HepG2 (cell line): ENCODE measurements around the gene PVALB. TPM values are rescaled to one million over a fixed set of nuclear protein-coding genes. Genes with fewer than 3 reads are reported as not detected.

Source experiments
- ATAC-seq: fragments of 200-7000 bp; cut with Tn5 transposase; 3 replicates; pipeline ENCODE4 v1.9.1; 2020; ENCODE audit warnings: mild to moderate bottlenecking, moderate library complexity
- BruUV-seq: library from RNA; stranded (reverse); fragments of 400-500 nt; replicated peaks from 2 replicates; lab custom pipeline; 2021; lab: Mats Ljungman, UMichigan
- CTCF ChIA-PET: fragments of 300-600 bp; formaldehyde crosslinking; extraction: SDS; loops from one replicate; lab custom pipeline; 2021; ENCODE audit warnings: low total read pairs, inconsistent platforms, low intra/inter-chr PET ratio; lab: Yijun Ruan, JAX
- POLR2A ChIA-PET: fragments of 350-600 bp; sonication (Branson Sonifier 250); formaldehyde crosslinking; loops from one replicate; lab custom pipeline; 2020; ENCODE audit warnings: antibody characterized with exemption, inconsistent platforms; lab: Yijun Ruan, JAX
- DNase-seq: peaks from one replicate; pipeline ENCODE4 v3.0.0-alpha.2; 2015; ENCODE audit warnings: low spot score
- FAIRE-seq: peaks from 3 replicates; lab custom pipeline; 2011; peaks lifted over from hg19 to GRCh38; lab: Jason Lieb, UNC
- H2AFZ ChIP-seq: one replicate; pipeline ENCODE4 v1.6.1; 2011; ENCODE audit warnings: low read length, inconsistent platforms
- H3K27ac ChIP-seq: fragments of 300-600 bp; 3 replicates; pipeline ENCODE4 v1.8.0; 2011; ENCODE audit warnings: mixed run types, mild to moderate bottlenecking, mixed read lengths, low read length, inconsistent platforms; ENCODE audit not compliant: insufficient read depth; ENCODE audit errors: extremely low read length
- H3K27me3 ChIP-seq, 2 experiments: fragments of 200-600 bp in 1 of 2; 2 replicates in 1 of 2; 3 replicates in 1 of 2; pipeline versions ENCODE4 v1.6.0 to v1.8.0; 2011; ENCODE audit warnings: low read length in 2 of 2, mild to moderate bottlenecking in 2 of 2, moderate library complexity in 2 of 2, inconsistent platforms in 1 of 2; ENCODE audit not compliant: insufficient read depth in 2 of 2, control insufficient read depth in 1 of 2
- H3K36me3 ChIP-seq, 2 experiments: fragments of 200-600 bp in 1 of 2; replicated peaks in 1 of 2; 2 replicates in 1 of 2; 3 replicates in 1 of 2; pipeline versions ENCODE4 v1.5.1 to v1.8.0; 2011; ENCODE audit warnings: low read length in 2 of 2, inconsistent platforms in 1 of 2; ENCODE audit not compliant: insufficient read depth in 2 of 2, control insufficient read depth in 1 of 2
- H3K4me1 ChIP-seq: 2 replicates; pipeline ENCODE4 v1.5.1; 2012; ENCODE audit warnings: low read length, inconsistent platforms; ENCODE audit not compliant: insufficient read depth
- H3K4me2 ChIP-seq: 2 replicates; pipeline ENCODE4 v1.6.0; 2011; ENCODE audit warnings: low read depth, low read length, inconsistent platforms
- H3K4me3 ChIP-seq, 3 experiments: fragments of 200-600 bp in 1 of 3; sonication (generic), shearing (Covaris generic) in 1 of 3; replicated peaks in 1 of 3; 2 replicates each; pipeline ENCODE4 v1.5.1; 2011 to 2016; ENCODE audit warnings: low read length in 3 of 3, inconsistent platforms in 2 of 3, low read depth in 2 of 3, mild to moderate bottlenecking in 2 of 3, control low read depth in 1 of 3, mixed read lengths in 1 of 3; ENCODE audit not compliant: insufficient read depth in 1 of 3
- H3K79me2 ChIP-seq: one replicate; pipeline ENCODE4 v1.6.1; 2011; ENCODE audit warnings: low read length, inconsistent platforms; ENCODE audit not compliant: insufficient read depth
- H3K9ac ChIP-seq: 2 replicates; pipeline ENCODE4 v1.6.0; 2011; ENCODE audit warnings: mild to moderate bottlenecking, low read depth, low read length, inconsistent platforms; ENCODE audit not compliant: insufficient read depth
- H3K9me3 ChIP-seq: 2 replicates; pipeline ENCODE4 v1.5.1; 2012; ENCODE audit warnings: mild to moderate bottlenecking, low read length
- H4K20me1 ChIP-seq: 2 replicates; pipeline ENCODE4 v1.6.0; 2011; ENCODE audit warnings: inconsistent platforms, mild to moderate bottlenecking, low read length, moderate library complexity; ENCODE audit not compliant: insufficient read depth
- BRD4 ChIP-seq: sonication (generic); formaldehyde crosslinking; IDR thresholded peaks from 2 replicates; pipeline ENCODE4 v1.4.0; 2020; ENCODE audit warnings: missing genetic modification reagents
- CHCHD3 ChIP-seq: sonication (generic); formaldehyde crosslinking; IDR thresholded peaks from 2 replicates; pipeline ENCODE4 v1.8.0; 2022; ENCODE audit warnings: mild to moderate bottlenecking, missing genetic modification reagents, moderate library complexity
- MYNN ChIP-seq: sonication (generic); formaldehyde crosslinking; IDR thresholded peaks from 2 replicates; pipeline ENCODE4 v1.4.0; 2020; ENCODE audit warnings: mild to moderate bottlenecking, low read depth, missing genetic modification reagents
- PHF21A ChIP-seq: sonication (generic); formaldehyde crosslinking; IDR thresholded peaks from 2 replicates; pipeline ENCODE4 v1.5.0; 2020; ENCODE audit warnings: mild to moderate bottlenecking, missing genetic modification reagents
- SMC3 ChIP-seq: IDR thresholded peaks from 2 replicates; pipeline ENCODE4 v1.6.1; 2011; ENCODE audit warnings: low read length, improper control_type of control experiment
- ZNF143 ChIP-seq: sonication (generic); formaldehyde crosslinking; IDR thresholded peaks from 2 replicates; pipeline ENCODE4 v1.4.0; 2020; ENCODE audit warnings: missing genetic modification reagents
- ZNF678 ChIP-seq: sonication (generic); formaldehyde crosslinking; IDR thresholded peaks from 2 replicates; pipeline ENCODE4 v1.4.0; 2020; ENCODE audit warnings: mild to moderate bottlenecking, missing genetic modification reagents
- WGBS: methylation state at CpG from one replicate; pipeline ENCODE4 v1.1.6; 2017; ENCODE audit warnings: low lambda C conversion rate; 5-methylcytosine and 5-hydroxymethylcytosine counted together
- in situ Hi-C: cut with HindIII; loops from 2 replicates; pipeline ENCODE4 v1.10.0; 2017; ENCODE audit warnings: low pct_unique_long_range_greater_than_20kb; ENCODE audit not compliant: extremely low pct_ligation_motif_present
- intact Hi-C: fragments of 100-400 bp; cut with micrococcal nuclease; formaldehyde crosslinking; loops from one replicate; pipeline ENCODE4 v1.10.0; 2022; ENCODE audit not compliant: unreplicated experiment
- polyA plus RNA-seq, 8 experiments: library from polyadenylated mRNA; depleted of rRNA in 3 of 8; stranded (reverse) in 7 of 8; unstranded in 1 of 8; fragments of >200 nt; fragmentation: Illumina TruSeq in 4 of 8; extraction: Trizol in 4 of 8; gene quantifications; 2 replicates each; pipeline versions ENCODE4 v1.2.1 to v1.2.3, GENCODE V29; 2011 to 2016; ENCODE audit warnings: low read depth in 4 of 8, missing spikeins in 1 of 8, mixed read lengths in 1 of 8; ENCODE audit not compliant: insufficient read depth in 1 of 8
- total RNA-seq, 5 experiments: library from RNA; depleted of rRNA; stranded (reverse); fragments of >200 nt; fragmentation: Illumina TruSeq; extraction: Trizol; gene quantifications; 2 replicates each; pipeline ENCODE4 v1.2.3, GENCODE V29; 2016; ENCODE audit warnings: low read depth in 1 of 5
- TF ChIP-seq, protein P1 (sequence below): sonication (generic); formaldehyde crosslinking; IDR thresholded peaks from 2 replicates; pipeline ENCODE4 v1.5.1; 2020; ENCODE audit warnings: missing genetic modification reagents, mild to moderate bottlenecking, borderline replicate concordance
- TF ChIP-seq, protein P2 (sequence below): sonication (generic); formaldehyde crosslinking; IDR thresholded peaks from 2 replicates; pipeline ENCODE4 v1.4.0; 2020; ENCODE audit warnings: mild to moderate bottlenecking, missing genetic modification reagents, borderline replicate concordance
- TF ChIP-seq, protein P3 (sequence below): IDR thresholded peaks from 2 replicates; pipeline ENCODE4 v1.6.1; 2012; ENCODE audit warnings: low read length, improper control_type of control experiment
- TF ChIP-seq, protein P4 (sequence below): sonication (generic); formaldehyde crosslinking; IDR thresholded peaks from 2 replicates; pipeline ENCODE4 v1.4.0; 2020; ENCODE audit warnings: missing genetic modification reagents

PVALB gene
- total and polyA plus RNA-seq, 2 of the 13 experiments (the other 11 are each of a cell fraction or from before 2014, with no cell fraction given): not detected

DNA sequence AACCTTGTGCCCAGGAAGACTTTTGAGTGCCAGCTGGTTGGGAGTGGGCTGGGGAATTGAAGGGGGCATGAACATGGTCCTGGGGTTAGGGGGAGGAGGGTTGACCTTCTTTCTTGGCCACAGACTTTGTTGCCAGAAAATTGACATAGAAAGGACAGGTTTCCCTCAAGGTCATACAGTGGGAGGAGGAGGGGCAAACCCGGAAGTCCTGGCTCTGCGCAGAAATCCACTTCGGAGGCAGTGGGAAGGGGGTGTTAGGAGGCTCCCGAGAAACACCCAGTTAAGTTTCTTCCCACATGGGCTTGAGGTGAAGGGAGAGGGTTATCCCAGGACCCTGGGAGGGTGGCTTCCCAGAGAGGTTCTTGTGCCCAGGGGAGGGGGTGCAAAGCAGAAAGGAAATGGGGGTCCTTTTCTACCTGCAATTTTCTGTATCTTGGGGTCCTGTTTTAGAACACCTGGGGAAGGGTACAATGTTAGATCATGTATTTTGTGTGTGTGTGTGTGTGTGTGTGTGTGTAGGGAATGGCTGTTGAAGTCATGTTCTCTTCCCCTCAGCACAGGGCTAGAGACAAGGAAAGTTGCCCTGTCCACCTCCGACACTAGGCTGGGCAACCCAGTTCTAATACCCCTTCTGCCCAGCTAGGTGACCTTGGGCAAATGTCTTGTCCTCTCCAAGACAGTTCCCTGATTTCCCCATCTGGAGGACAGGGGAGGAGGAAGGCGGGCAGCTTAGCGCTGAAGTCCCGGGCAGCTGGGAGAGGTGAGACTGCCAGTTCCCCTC is 1.1 kb downstream of the PVALB start:
- no peaks in the 10 kb centered on the region for H3K79me2 ChIP-seq
- H3K36me3 ChIP-seq: no peaks in the 10 kb centered on the region
- H3K27ac ChIP-seq: no peak overlapping the region
- no peak for DNase-seq
- H3K4me3 ChIP-seq: no peak overlapping the region
- intact Hi-C loops: no loop called here
- no peaks in the 10 kb centered on the region for H4K20me1 ChIP-seq
- peaks cover 5 to 66% of the 10 kb centered on the region in 2 experiments; a peak in 4 of 5 replicates for H3K27me3 ChIP-seq
- H2AFZ ChIP-seq: no peak overlapping the region
- no peak for ATAC-seq
- H3K4me2 ChIP-seq: no peak overlapping the region
- H3K9me3 ChIP-seq: no peaks in the 10 kb centered on the region
- BruUV-seq: no TSS peak
- CTCF ChIA-PET: no interaction called here
- no peak overlapping the region for H3K9ac ChIP-seq
- POLR2A ChIA-PET: no interaction called here
- no peaks in the 10 kb centered on the region for H3K4me1 ChIP-seq
- no peak for FAIRE-seq
- in situ Hi-C loops: no loop called here
- WGBS: 43% methylated on average over 5 of the region's 8 CpGs
- TF ChIP-seq, protein P1, sequence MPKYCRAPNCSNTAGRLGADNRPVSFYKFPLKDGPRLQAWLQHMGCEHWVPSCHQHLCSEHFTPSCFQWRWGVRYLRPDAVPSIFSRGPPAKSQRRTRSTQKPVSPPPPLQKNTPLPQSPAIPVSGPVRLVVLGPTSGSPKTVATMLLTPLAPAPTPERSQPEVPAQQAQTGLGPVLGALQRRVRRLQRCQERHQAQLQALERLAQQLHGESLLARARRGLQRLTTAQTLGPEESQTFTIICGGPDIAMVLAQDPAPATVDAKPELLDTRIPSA: no peak
- TF ChIP-seq MYNN (CRISPR knock-in tag): no peak
- no peak for TF ChIP-seq CHCHD3 (CRISPR knock-in tag)
- TF ChIP-seq SMC3: no peak
- TF ChIP-seq, protein P2, sequence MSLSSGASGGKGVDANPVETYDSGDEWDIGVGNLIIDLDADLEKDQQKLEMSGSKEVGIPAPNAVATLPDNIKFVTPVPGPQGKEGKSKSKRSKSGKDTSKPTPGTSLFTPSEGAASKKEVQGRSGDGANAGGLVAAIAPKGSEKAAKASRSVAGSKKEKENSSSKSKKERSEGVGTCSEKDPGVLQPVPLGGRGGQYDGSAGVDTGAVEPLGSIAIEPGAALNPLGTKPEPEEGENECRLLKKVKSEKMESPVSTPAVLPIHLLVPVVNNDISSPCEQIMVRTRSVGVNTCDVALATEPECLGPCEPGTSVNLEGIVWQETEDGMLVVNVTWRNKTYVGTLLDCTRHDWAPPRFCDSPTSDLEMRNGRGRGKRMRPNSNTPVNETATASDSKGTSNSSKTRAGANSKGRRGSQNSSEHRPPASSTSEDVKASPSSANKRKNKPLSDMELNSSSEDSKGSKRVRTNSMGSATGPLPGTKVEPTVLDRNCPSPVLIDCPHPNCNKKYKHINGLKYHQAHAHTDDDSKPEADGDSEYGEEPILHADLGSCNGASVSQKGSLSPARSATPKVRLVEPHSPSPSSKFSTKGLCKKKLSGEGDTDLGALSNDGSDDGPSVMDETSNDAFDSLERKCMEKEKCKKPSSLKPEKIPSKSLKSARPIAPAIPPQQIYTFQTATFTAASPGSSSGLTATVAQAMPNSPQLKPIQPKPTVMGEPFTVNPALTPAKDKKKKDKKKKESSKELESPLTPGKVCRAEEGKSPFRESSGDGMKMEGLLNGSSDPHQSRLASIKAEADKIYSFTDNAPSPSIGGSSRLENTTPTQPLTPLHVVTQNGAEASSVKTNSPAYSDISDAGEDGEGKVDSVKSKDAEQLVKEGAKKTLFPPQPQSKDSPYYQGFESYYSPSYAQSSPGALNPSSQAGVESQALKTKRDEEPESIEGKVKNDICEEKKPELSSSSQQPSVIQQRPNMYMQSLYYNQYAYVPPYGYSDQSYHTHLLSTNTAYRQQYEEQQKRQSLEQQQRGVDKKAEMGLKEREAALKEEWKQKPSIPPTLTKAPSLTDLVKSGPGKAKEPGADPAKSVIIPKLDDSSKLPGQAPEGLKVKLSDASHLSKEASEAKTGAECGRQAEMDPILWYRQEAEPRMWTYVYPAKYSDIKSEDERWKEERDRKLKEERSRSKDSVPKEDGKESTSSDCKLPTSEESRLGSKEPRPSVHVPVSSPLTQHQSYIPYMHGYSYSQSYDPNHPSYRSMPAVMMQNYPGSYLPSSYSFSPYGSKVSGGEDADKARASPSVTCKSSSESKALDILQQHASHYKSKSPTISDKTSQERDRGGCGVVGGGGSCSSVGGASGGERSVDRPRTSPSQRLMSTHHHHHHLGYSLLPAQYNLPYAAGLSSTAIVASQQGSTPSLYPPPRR (CRISPR knock-in tag): no peak
- TF ChIP-seq, protein P3, sequence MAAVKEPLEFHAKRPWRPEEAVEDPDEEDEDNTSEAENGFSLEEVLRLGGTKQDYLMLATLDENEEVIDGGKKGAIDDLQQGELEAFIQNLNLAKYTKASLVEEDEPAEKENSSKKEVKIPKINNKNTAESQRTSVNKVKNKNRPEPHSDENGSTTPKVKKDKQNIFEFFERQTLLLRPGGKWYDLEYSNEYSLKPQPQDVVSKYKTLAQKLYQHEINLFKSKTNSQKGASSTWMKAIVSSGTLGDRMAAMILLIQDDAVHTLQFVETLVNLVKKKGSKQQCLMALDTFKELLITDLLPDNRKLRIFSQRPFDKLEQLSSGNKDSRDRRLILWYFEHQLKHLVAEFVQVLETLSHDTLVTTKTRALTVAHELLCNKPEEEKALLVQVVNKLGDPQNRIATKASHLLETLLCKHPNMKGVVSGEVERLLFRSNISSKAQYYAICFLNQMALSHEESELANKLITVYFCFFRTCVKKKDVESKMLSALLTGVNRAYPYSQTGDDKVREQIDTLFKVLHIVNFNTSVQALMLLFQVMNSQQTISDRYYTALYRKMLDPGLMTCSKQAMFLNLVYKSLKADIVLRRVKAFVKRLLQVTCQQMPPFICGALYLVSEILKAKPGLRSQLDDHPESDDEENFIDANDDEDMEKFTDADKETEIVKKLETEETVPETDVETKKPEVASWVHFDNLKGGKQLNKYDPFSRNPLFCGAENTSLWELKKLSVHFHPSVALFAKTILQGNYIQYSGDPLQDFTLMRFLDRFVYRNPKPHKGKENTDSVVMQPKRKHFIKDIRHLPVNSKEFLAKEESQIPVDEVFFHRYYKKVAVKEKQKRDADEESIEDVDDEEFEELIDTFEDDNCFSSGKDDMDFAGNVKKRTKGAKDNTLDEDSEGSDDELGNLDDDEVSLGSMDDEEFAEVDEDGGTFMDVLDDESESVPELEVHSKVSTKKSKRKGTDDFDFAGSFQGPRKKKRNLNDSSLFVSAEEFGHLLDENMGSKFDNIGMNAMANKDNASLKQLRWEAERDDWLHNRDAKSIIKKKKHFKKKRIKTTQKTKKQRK: no peak
- no peak for TF ChIP-seq BRD4
- TF ChIP-seq ZNF678 (CRISPR knock-in tag): no peak
- TF ChIP-seq PHF21A (CRISPR knock-in tag): no peak
- no peak for TF ChIP-seq ZNF143 (CRISPR knock-in tag)
- TF ChIP-seq, protein P4, sequence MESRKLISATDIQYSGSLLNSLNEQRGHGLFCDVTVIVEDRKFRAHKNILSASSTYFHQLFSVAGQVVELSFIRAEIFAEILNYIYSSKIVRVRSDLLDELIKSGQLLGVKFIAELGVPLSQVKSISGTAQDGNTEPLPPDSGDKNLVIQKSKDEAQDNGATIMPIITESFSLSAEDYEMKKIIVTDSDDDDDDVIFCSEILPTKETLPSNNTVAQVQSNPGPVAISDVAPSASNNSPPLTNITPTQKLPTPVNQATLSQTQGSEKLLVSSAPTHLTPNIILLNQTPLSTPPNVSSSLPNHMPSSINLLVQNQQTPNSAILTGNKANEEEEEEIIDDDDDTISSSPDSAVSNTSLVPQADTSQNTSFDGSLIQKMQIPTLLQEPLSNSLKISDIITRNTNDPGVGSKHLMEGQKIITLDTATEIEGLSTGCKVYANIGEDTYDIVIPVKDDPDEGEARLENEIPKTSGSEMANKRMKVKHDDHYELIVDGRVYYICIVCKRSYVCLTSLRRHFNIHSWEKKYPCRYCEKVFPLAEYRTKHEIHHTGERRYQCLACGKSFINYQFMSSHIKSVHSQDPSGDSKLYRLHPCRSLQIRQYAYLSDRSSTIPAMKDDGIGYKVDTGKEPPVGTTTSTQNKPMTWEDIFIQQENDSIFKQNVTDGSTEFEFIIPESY (CRISPR knock-in tag): no peak
